HEK293T (cell line): ENCODE data around the gene TCN2.
"Not testable (repeated sequence)": the region's sequence is repeated elsewhere in the genome, so short reads cannot be mapped to it uniquely, and the experiment has no call there.

Experiments used
- CTCF ChIA-PET: fragments of 350-600 bp; formaldehyde crosslinking; extraction: SDS; loops from one replicate; lab custom pipeline; 2021; ENCODE audit warnings: antibody characterized with exemption, inconsistent platforms; lab: Yijun Ruan, JAX
- POLR2A ChIA-PET: fragments of 350-600 bp; formaldehyde crosslinking; extraction: SDS; loops from one replicate; lab custom pipeline; 2020; ENCODE audit warnings: antibody characterized with exemption, inconsistent platforms; lab: Yijun Ruan, JAX
- DNase-seq: peaks from one replicate; pipeline ENCODE4 v3.0.0; 2012; ENCODE audit warnings: mixed read lengths; ENCODE audit errors: extremely low spot score
- ARNT ChIP-seq: fragments of 450-650 bp; IDR thresholded peaks from 2 replicates; pipeline ENCODE4 v1.6.1; 2017; ENCODE audit warnings: mild to moderate bottlenecking
- BHLHE40 ChIP-seq: fragments of 450-650 bp; IDR thresholded peaks from 2 replicates; pipeline ENCODE4 v1.6.1; 2016; ENCODE audit warnings: mild to moderate bottlenecking, moderate library complexity, borderline replicate concordance
- CTBP1 ChIP-seq: fragments of 450-650 bp; IDR thresholded peaks from 2 replicates; pipeline ENCODE4 v1.6.1; 2016; ENCODE audit warnings: borderline replicate concordance
- ELF4 ChIP-seq: fragments of 450-650 bp; IDR thresholded peaks from 2 replicates; pipeline ENCODE4 v1.6.1; 2017; ENCODE audit warnings: antibody characterized with exemption
- FOXA1 ChIP-seq: fragments of 450-650 bp; IDR thresholded peaks from 2 replicates; pipeline ENCODE4 v1.6.1; 2016; ENCODE audit warnings: mild to moderate bottlenecking
- FOXK2 ChIP-seq: fragments of 450-650 bp; IDR thresholded peaks from 2 replicates; pipeline ENCODE4 v1.6.1; 2016; ENCODE audit warnings: mild to moderate bottlenecking
- FOXM1 ChIP-seq: fragments of 450-650 bp; IDR thresholded peaks from 2 replicates; pipeline ENCODE4 v1.6.1; 2017; ENCODE audit warnings: mild to moderate bottlenecking, borderline replicate concordance
- HDGF ChIP-seq: fragments of 450-650 bp; IDR thresholded peaks from 2 replicates; pipeline ENCODE4 v1.6.1; 2017; ENCODE audit warnings: antibody characterized with exemption, borderline replicate concordance
- L3MBTL2 ChIP-seq: fragments of 450-650 bp; conservative IDR thresholded peaks from 2 replicates; pipeline ENCODE4 v1.6.1; 2016; ENCODE audit warnings: mild to moderate bottlenecking
- LEF1 ChIP-seq: fragments of 450-650 bp; IDR thresholded peaks from 2 replicates; pipeline ENCODE4 v1.6.1; 2017; ENCODE audit warnings: mild to moderate bottlenecking, borderline replicate concordance
- NFRKB ChIP-seq: fragments of 450-650 bp; IDR thresholded peaks from 2 replicates; pipeline ENCODE4 v1.6.1; 2016; ENCODE audit warnings: mild to moderate bottlenecking, moderate library complexity
- PKNOX1 ChIP-seq: fragments of 450-650 bp; IDR thresholded peaks from 2 replicates; pipeline ENCODE4 v1.6.1; 2016
- SP1 ChIP-seq: fragments of 450-650 bp; IDR thresholded peaks from 2 replicates; pipeline ENCODE4 v1.6.1; 2017
- SUZ12 ChIP-seq: fragments of 450-650 bp; IDR thresholded peaks from 2 replicates; pipeline ENCODE4 v1.6.1; 2016; ENCODE audit warnings: mild to moderate bottlenecking
- TARDBP ChIP-seq: fragments of 450-650 bp; IDR thresholded peaks from 2 replicates; pipeline ENCODE4 v1.6.1; 2016
- ZNF384 ChIP-seq: fragments of 450-650 bp; IDR thresholded peaks from 2 replicates; pipeline ENCODE4 v1.6.1; 2016

TCN2 gene

GRCh38 chr22:30564045-30564760 is 42.8 kb upstream of the TCN2 start:
- CTCF ChIA-PET: no interaction called here
- POLR2A ChIA-PET: no interaction called here
- no peak for TF ChIP-seq ARNT
- TF ChIP-seq FOXA1: no peak
- no peak for TF ChIP-seq TARDBP
- no peak for TF ChIP-seq L3MBTL2
- no peak for TF ChIP-seq SUZ12
- TF ChIP-seq NFRKB: no peak
- no peak for TF ChIP-seq ZNF384
- no peak for TF ChIP-seq FOXM1

GRCh38 chr22:30564761-30565119 is 42.2 kb upstream of the TCN2 start:
- POLR2A ChIA-PET: no interaction called here
- no peak for DNase-seq
- CTCF ChIA-PET: interaction anchor here (0.5 to 0.6 kb wide), 2 partner anchors 82 to 124 kb away, joined by 3 to 4 read pairs; no protein-coding TSS in a partner anchor
- TF ChIP-seq L3MBTL2 (no peak), PKNOX1 (no peak), LEF1 (no peak), NFRKB (no peak), ZNF384 (no peak), ARNT (no peak), SUZ12 (no peak), HDGF (no peak), FOXA1 (no peak), SP1 (no peak), CTBP1 (no peak), FOXM1 (no peak), BHLHE40 (no peak), FOXK2 (no peak), TARDBP (no peak), ELF4 (no peak)

More at GRCh38 chr22:30564045-30564760, 42.8 kb upstream of the TCN2 start:
- no peak for DNase-seq

GRCh38 chr22:30565341-30565740 is 41.6 kb upstream of the TCN2 start:
- CTCF ChIA-PET: interaction anchor here (0.5 to 0.6 kb wide), 2 partner anchors 82 to 123 kb away, joined by 3 to 4 read pairs; no protein-coding TSS in a partner anchor
- no peak for DNase-seq

DNA sequence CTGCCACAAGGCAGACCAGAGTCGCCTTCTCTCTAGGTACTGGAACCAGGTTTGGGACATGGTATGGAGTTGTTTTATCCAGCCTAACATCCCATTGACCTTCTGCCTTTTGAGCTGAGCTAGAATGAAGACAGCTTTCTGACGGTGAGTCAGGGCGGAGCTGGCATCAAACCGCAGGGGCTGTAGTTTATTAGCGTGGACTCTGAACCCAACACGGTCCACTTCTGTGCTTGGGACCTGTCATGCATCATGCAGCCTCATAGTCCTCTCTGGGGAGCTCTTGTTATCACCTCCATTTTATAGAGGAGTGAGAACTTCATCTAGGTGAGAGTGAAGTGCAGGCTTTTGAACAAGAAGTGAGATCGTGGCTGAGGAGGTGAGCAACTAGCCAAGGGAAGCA is 40.8 kb upstream of the TCN2 start:
- ChIA-PET CTCF (interaction anchor here (0.6 kb wide), 1 partner anchor 121 kb away, joined by 3 read pairs; no protein-coding TSS in a partner anchor), POLR2A (interaction anchor here (1.4 kb wide), 1 partner anchor 9 kb away, joined by 3 read pairs; no protein-coding TSS in a partner anchor)
- DNase-seq: no peak
- TF ChIP-seq CTBP1 (no peak), LEF1 (no peak), FOXA1 (no peak), BHLHE40 (no peak), PKNOX1 (no peak), FOXK2 (no peak)

More at GRCh38 chr22:30565341-30565740, 41.6 kb upstream of the TCN2 start:
- POLR2A ChIA-PET: interaction anchor here (1.4 kb wide), 1 partner anchor 10 kb away, joined by 3 read pairs; no protein-coding TSS in a partner anchor
- no peak for TF ChIP-seq FOXA1
- no peak for TF ChIP-seq PKNOX1
- TF ChIP-seq SUZ12: no peak
- no peak for TF ChIP-seq LEF1
- TF ChIP-seq HDGF: no peak
- TF ChIP-seq ZNF384: no peak
- no peak for TF ChIP-seq FOXM1
- TF ChIP-seq L3MBTL2: no peak
- no peak for TF ChIP-seq FOXK2
- no peak for TF ChIP-seq SP1
- TF ChIP-seq CTBP1: no peak
- TF ChIP-seq BHLHE40: no peak
- no peak for TF ChIP-seq ARNT
- no peak for TF ChIP-seq NFRKB
- no peak for TF ChIP-seq ELF4
- no peak for TF ChIP-seq TARDBP

- CTCF ChIA-PET, POLR2A ChIA-PET, DNase-seq: not testable (repeated sequence)
Observed at GRCh38 chr22:30567277-30567676, 39.7 kb upstream of the TCN2 start.

DNA sequence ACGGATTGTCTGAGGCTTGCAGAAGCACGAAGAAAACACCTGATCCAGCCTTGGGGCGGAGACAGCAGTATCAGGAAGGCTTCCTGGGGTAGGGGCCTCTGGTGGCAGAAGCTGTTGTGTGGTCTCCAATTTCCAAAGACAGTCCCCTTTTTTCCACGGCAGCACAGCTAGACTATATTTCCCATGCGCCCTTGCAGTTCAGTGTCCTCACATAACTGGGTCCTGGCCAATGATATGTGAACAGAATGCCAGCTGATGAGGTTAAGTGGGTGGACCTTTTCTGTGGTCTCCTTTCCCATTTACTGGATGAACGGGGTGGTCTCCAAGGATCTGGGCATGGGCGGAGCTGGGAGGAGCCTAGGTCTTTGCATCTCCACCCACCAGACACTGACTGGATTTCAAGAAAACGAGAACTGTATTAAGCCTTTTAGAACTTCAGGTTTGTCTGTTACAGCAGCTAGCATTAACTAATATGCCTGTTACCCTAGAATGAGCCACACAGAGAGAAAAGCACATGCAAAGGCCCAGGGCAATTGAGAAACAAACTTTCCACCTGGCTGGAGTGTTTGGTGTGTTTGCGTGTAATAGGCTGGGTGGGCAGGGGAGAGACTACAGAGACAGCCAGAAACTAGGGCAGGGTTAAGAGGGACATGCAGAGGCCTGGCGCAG is 38.7 kb upstream of the TCN2 start:
- DNase-seq: no peak

More for the DNA sequence above, 38.7 kb upstream of the TCN2 start:
- no peak for TF ChIP-seq PKNOX1
- TF ChIP-seq FOXK2: no peak
- TF ChIP-seq ELF4: no peak
- no peak for TF ChIP-seq FOXM1
- TF ChIP-seq SUZ12: no peak
- no peak for TF ChIP-seq SP1
- no peak for TF ChIP-seq ARNT
- TF ChIP-seq CTBP1: no peak
- no peak for TF ChIP-seq BHLHE40
- no peak for TF ChIP-seq L3MBTL2
- TF ChIP-seq FOXA1: no peak
- ChIA-PET CTCF (no interaction called here), POLR2A (no interaction called here)
